Mucosa of descending colon (tissue), 3 donors: ENCODE results near the gene SEC23A. TPM values are rescaled to one million over a fixed set of nuclear protein-coding genes. Genes with fewer than 3 reads are reported as not detected.

Experiments used
- ATAC-seq: fragments of 200-7000 bp; cut with Tn5 transposase; one replicate; pipeline ENCODE4 v1.9.1; 2020; ENCODE audit warnings: mild to moderate bottlenecking, moderate library complexity
- DNase-seq, 3 donors: peaks; one replicate each; pipeline ENCODE4 v3.0.0-alpha.2; 2020
- H3K36me3 ChIP-seq: fragments of 200-600 bp; one replicate; pipeline ENCODE4 v1.8.0; 2021; ENCODE audit warnings: low read depth, mild to moderate bottlenecking
- H3K4me1 ChIP-seq: fragments of 200-600 bp; one replicate; pipeline ENCODE4 v1.8.0; 2021; ENCODE audit warnings: low read depth, mild to moderate bottlenecking
- H3K4me3 ChIP-seq: fragments of 200-600 bp; one replicate; pipeline ENCODE4 v1.8.0; 2021; ENCODE audit warnings: mild to moderate bottlenecking
- H3K9me3 ChIP-seq: fragments of 200-600 bp; one replicate; pipeline ENCODE4 v1.8.0; 2021; ENCODE audit warnings: mild to moderate bottlenecking
- intact Hi-C, 2 donors: fragments of 100-400 bp; cut with DNase I in 1 of 2; cut with micrococcal nuclease in 1 of 2; formaldehyde crosslinking; loops; one replicate each; pipeline versions ENCODE4 v1.11.0 to v1.11.1; 2022; cut with DNase I, micrococcal nuclease
- total RNA-seq, 3 donors: library from RNA; stranded (reverse); fragmentation: NEBNext Ultra II Directional in 2 of 3; extraction: Animal tissue kit (Norgen Biotek cat#: 25700) in 2 of 3; gene quantifications; one replicate each; pipeline versions ENCODE4 v1.2.1 to v1.2.4, GENCODE V29; 2021 to 2023
- TF ChIP-seq, protein P1 (sequence below): fragments of 200-600 bp; IDR thresholded peaks from one replicate; pipeline ENCODE4 v1.8.0; 2022; ENCODE audit warnings: antibody characterized with exemption, mild to moderate bottlenecking
- donor health status: DM: no; HTN: no; CAD: no; lungs with moderate emphysema.
- donor health status: DM: no; HTN: no; CAD: no.
- donor health status: DM: no; HTN: yes; CAD: no.

SEC23A gene
- total RNA-seq, 3 donors from 2014 or later = 84.4 to 148 (median 122) TPM

DNA sequence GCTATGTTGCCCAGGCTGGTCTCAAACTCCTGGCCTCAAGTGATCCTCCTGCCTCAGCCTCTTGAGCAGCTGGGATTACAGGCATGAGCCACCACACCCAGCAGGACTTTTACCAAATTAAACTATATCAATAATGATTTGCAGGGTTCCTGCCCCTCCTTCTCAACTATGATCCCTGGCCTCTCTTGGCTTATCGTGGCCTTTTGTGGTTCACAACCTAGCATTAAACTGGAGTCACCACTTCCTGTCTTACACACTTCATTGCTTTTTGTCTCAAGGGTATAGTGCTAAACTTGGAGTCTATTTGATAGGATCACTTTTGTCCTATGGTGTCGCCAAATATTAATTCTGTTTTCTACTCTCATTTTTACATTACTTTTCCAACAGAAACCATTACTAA, 64.5 kb downstream of the SEC23A start:
- intact Hi-C loops = no loop called here
- no peaks in the 10 kb centered on the region for H3K4me1 ChIP-seq
- TF ChIP-seq, protein P1, sequence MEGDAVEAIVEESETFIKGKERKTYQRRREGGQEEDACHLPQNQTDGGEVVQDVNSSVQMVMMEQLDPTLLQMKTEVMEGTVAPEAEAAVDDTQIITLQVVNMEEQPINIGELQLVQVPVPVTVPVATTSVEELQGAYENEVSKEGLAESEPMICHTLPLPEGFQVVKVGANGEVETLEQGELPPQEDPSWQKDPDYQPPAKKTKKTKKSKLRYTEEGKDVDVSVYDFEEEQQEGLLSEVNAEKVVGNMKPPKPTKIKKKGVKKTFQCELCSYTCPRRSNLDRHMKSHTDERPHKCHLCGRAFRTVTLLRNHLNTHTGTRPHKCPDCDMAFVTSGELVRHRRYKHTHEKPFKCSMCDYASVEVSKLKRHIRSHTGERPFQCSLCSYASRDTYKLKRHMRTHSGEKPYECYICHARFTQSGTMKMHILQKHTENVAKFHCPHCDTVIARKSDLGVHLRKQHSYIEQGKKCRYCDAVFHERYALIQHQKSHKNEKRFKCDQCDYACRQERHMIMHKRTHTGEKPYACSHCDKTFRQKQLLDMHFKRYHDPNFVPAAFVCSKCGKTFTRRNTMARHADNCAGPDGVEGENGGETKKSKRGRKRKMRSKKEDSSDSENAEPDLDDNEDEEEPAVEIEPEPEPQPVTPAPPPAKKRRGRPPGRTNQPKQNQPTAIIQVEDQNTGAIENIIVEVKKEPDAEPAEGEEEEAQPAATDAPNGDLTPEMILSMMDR = no peak
- H3K4me3 ChIP-seq = no peak overlapping the region
- H3K36me3 ChIP-seq = peaks cover 7% of the 10 kb centered on the region
- ATAC-seq (no peak), DNase-seq (no peak)
- no peaks in the 10 kb centered on the region for H3K9me3 ChIP-seq

DNA sequence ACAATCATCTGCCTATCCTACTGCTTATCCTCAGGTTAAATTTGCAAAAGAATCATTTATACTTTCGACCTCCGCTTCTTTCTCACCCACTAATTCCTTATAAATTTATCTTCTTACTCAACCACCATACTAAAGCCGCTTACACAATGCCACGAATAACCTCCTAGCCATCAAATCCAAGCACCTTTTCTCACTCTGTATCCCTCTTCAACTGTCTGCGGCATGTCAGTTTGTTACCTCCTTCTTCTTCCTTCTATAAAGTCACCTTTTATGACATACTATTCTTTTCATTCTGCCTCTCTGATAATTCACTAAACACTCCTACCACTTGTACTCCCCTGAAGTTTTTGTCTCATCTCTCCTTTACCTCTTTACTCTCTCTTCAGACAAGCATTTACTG, 66.3 kb downstream of the SEC23A start:
- intact Hi-C loops = no loop called here
- no peak overlapping the region for H3K4me3 ChIP-seq

DNA sequence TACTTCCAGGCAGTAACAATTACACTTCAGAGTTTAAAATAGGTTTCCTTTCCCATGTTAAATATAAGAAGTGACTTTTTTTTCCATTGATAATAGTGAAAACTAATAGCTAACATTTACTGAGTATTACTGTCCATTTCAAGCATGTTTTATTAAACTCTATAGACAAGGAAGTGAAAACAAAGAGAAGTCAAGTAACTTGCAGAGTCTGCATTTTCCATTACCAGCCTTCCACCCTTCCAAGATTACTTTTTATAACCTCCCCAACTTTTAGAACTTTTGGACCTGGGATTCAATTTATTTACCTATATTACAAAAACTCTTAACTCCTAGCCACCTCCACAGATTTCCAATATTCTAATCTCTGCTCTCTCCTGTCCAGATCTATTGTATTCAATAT, 67.7 kb downstream of the SEC23A start:
- TF ChIP-seq, protein P1 = no peak
- Histone ChIP-seq H3K36me3 (peaks cover 7% of the 10 kb centered on the region), H3K4me3 (no peak overlapping the region), H3K4me1 (no peaks in the 10 kb centered on the region), H3K9me3 (no peaks in the 10 kb centered on the region)
- intact Hi-C loops = no loop called here
- ATAC-seq = no peak
- DNase-seq = no peak

More for the DNA sequence above, 66.3 kb downstream of the SEC23A start:
- TF ChIP-seq, protein P1 = no peak
- Histone ChIP-seq H3K9me3 (no peaks in the 10 kb centered on the region), H3K4me1 (no peaks in the 10 kb centered on the region), H3K36me3 (peaks cover 7% of the 10 kb centered on the region)
- DNase-seq (no peak), ATAC-seq (no peak)

DNA sequence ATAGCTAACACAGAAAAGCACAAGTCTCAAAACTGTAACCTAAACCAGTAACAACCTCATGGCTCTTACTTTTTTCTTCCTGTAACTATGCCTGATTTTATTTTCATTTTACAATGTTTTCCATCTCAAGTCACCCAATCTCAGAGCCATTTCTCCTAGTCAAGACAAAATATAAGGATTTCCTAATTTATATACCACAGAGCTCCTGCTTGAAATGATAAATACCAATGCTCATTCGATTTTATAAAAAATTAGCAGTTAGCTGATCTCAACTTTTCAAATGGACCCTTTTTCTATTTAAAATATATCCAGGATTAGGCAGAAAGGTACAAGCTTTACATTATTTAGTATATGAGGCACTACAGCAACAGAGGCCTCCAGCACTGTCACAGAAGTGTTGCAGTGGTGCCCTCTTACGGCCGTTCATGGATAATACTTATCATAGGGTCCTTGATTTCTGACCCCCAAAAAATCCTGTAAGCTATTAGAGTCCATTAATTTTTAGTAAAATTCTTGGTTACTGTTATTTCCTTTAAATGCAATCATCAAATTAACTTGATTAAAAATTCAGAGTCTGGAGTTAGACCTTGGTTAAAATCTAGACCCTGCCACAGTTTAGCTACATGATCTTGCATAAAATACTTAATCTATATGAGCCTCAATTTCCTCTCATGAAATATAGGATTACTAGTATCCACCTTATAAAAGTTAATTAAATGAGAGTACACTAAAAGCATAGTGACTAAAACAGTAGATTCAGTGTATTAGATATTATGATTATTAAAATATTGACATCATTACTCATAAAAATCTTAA, 68.3 kb downstream of the SEC23A start:
- ATAC-seq = no peak
- Histone ChIP-seq H3K4me3 (no peak overlapping the region), H3K36me3 (peaks cover 7% of the 10 kb centered on the region), H3K9me3 (no peaks in the 10 kb centered on the region), H3K4me1 (no peaks in the 10 kb centered on the region)
- DNase-seq = peak in 1 of 3 donors; percentile 19
- TF ChIP-seq, protein P1 = no peak
- intact Hi-C loops = no loop called here

DNA sequence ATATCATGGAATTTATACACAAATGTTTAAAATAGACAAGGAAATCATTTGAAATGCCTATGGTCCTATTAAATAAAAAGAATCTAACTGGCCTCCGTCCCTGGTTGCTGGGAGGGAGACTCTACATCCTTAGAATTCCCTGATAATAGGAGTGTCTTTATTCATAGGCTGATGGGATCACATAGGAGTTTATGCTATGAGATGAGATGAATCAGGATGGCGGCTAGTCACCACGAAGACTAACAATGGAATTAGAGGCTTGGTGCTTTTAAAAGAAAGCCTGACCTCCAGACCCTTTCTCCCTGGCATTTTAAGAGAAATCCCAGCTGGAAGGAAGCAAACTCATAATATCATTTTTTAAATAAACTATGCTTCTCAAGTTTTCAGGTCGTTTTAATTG, 69.7 kb downstream of the SEC23A start:
- intact Hi-C loops = no loop called here
- no peak for ATAC-seq
- peaks cover 6% of the 10 kb centered on the region for H3K36me3 ChIP-seq
- no peaks in the 10 kb centered on the region for H3K9me3 ChIP-seq
- no peaks in the 10 kb centered on the region for H3K4me1 ChIP-seq
- DNase-seq = no peak
- TF ChIP-seq, protein P1 = no peak
- no peak overlapping the region for H3K4me3 ChIP-seq
